BE2C (cell line): ENCODE results near the gene ST8SIA4.

ENCODE experiments used
- DNase-seq: peaks from one replicate; pipeline ENCODE4 v3.0.0-alpha.2; 2020
- H3K27me3 ChIP-seq: fragments of 250-450 bp; sonication (Bioruptor Pico); 2 replicates; pipeline ENCODE4 v1.5.1; 2020; ENCODE audit warnings: mild to moderate bottlenecking
- H3K36me3 ChIP-seq: fragments of 250-450 bp; sonication (Bioruptor Pico); 2 replicates; pipeline ENCODE4 v1.5.1; 2020; ENCODE audit warnings: mild to moderate bottlenecking
- H3K4me1 ChIP-seq: fragments of 250-450 bp; sonication (Bioruptor Pico); 2 replicates; pipeline ENCODE4 v1.5.1; 2020
- H3K4me3 ChIP-seq: 2 replicates; pipeline ENCODE4 v1.5.1; 2011; ENCODE audit warnings: low read depth, low read length
- H3K9me3 ChIP-seq: fragments of 250-450 bp; sonication (Bioruptor Pico); 2 replicates; pipeline ENCODE4 v1.5.1; 2020
- TF ChIP-seq, protein P1 (sequence below): IDR thresholded peaks from 2 replicates; pipeline ENCODE4 v1.5.1; 2012; ENCODE audit warnings: mild to moderate bottlenecking, low read depth, low read length

ST8SIA4 gene

DNA sequence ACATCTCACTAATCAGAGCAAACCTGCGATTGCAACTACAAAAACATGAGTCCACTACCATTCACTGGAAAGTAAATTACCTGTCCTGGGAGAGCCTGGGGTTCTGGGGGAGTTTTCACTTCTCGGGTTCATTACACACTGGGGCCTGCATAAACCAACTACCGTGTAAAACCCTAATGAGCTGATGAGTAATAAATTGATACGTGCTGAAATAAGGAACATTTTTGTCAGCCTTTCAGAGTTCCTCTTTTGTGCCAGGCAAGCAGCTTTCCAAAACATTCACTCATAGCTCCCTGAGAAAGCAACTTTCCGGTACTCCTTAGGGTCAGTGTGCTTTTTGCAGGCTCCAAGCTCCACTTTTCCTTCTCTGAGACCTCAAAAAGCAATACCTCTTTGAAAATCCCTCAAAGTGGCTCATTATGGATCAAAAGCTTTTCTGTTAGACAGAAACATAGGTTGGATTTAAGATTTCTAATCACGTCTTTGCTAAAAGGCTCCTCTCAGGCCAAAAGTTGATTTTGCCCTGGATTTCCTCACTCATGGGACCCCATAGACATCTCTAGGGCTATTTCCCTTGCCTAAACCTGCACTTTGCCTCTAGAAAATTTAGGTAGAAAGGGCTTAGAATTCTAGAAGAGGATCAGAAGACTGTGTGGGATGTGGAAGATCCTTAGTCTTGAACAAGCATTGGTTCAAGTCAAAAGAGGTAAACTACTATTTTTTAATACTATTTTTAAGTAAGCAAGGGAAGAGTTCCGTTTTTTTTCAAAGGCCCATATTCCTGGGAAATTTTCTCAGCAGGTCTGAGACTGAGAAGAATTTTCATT lies 74.8 kb downstream of the ST8SIA4 start:
- H3K36me3 ChIP-seq, result no peaks in the 10 kb centered on the region
- H3K4me3 ChIP-seq, result no peak overlapping the region
- no peaks in the 10 kb centered on the region; the same call in 1 of the 2 replicates for H3K4me1 ChIP-seq
- H3K9me3 ChIP-seq, result no peaks in the 10 kb centered on the region
- no peaks in the 10 kb centered on the region for H3K27me3 ChIP-seq
- DNase-seq, result no peak
- TF ChIP-seq, protein P1, sequence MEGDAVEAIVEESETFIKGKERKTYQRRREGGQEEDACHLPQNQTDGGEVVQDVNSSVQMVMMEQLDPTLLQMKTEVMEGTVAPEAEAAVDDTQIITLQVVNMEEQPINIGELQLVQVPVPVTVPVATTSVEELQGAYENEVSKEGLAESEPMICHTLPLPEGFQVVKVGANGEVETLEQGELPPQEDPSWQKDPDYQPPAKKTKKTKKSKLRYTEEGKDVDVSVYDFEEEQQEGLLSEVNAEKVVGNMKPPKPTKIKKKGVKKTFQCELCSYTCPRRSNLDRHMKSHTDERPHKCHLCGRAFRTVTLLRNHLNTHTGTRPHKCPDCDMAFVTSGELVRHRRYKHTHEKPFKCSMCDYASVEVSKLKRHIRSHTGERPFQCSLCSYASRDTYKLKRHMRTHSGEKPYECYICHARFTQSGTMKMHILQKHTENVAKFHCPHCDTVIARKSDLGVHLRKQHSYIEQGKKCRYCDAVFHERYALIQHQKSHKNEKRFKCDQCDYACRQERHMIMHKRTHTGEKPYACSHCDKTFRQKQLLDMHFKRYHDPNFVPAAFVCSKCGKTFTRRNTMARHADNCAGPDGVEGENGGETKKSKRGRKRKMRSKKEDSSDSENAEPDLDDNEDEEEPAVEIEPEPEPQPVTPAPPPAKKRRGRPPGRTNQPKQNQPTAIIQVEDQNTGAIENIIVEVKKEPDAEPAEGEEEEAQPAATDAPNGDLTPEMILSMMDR, result no peak

DNA sequence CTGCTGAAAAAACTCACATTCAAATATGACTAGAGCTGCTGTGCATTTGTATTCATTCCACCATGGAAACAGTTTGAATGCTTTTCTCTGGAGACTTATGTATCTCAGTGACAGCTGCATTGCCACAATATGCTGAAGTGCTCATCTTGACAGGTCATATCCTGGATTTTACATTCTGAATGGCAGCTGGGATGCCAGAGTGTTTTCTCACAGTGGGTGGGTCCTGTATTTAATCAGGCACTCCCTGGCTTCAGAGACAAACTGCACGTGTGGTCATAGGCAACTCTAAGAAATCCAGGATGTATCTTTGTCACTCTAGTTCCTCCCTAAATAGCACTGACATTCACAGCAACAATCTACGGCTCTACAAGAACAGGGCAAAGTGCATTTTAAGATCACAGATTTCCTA lies 75.6 kb downstream of the ST8SIA4 start:
- no peaks in the 10 kb centered on the region for H3K27me3 ChIP-seq
- no peaks in the 10 kb centered on the region for H3K9me3 ChIP-seq
- no peaks in the 10 kb centered on the region for H3K36me3 ChIP-seq
- DNase-seq, result peak; percentile 5
- TF ChIP-seq, protein P1, result no peak
- H3K4me1 ChIP-seq, result no peaks in the 10 kb centered on the region; the same call in 1 of the 2 replicates
- H3K4me3 ChIP-seq, result no peak overlapping the region

DNA sequence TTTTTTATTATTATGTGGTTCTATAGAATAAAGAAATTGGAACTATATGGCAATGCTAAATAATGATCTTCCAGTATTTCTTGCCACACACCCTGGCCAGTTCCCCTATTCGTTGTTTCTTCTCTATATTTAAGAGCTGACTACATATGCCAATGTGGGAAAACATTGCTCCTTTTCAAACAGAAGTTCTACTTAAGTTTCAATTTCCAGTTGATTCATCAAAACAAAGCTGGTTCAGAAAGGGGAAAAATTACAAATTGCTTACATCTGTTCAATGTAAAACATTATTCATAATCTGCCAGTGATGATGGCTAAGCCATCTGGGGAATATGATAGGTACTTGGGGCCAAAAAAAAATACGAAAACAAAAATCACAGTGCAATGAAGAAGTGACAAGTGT lies 76.9 kb downstream of the ST8SIA4 start:
- Histone ChIP-seq H3K4me3 (no peak overlapping the region), H3K36me3 (no peaks in the 10 kb centered on the region), H3K27me3 (no peaks in the 10 kb centered on the region), H3K4me1 (no peaks in the 10 kb centered on the region; the same call in 1 of the 2 replicates), H3K9me3 (no peaks in the 10 kb centered on the region)
- no peak for DNase-seq
- TF ChIP-seq, protein P1, result no peak

DNA sequence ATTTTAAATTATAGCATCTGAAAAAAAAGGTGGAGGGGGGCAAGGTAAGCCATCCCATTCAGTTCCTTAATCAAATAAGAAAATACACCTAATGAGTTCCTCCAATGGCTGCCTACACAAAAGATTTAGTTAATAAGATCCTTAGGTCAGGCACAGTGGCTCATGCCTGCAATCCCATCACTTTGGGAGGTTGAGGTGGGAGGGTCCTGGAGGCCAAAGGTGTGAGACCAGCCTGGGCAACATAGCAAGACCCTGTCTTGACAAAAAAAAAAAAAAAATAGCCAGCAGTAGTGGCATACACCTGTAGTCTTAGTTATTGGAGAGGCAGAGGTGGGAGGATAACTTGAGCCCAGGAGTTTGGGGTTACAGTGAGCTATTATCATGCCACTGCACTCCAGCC lies 78.4 kb downstream of the ST8SIA4 start:
- H3K36me3 ChIP-seq, result no peaks in the 10 kb centered on the region
- H3K27me3 ChIP-seq, result no peaks in the 10 kb centered on the region
- H3K4me1 ChIP-seq, result no peaks in the 10 kb centered on the region; the same call in 1 of the 2 replicates
- TF ChIP-seq, protein P1, result no peak
- no peaks in the 10 kb centered on the region for H3K9me3 ChIP-seq
- no peak for DNase-seq
- H3K4me3 ChIP-seq, result no peak overlapping the region

DNA sequence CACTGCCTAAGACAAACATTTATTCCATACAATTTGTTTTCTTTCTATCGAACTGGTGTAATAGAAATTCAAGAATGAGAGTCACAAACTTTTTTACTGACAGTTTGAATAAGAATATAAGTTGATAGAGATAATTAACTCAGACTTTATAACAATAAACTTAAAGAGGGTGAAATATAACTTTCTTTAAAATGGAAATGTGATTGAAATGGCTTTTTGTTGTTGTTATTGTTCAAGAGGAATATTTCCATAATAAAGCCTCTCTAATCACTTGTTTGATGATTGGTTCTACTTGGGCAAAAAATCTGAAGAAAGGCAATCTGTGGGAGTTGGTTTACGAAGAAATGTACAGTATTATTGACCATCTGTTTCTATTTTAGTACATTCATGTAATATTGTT lies 79.3 kb downstream of the ST8SIA4 start:
- no peaks in the 10 kb centered on the region for H3K36me3 ChIP-seq
- no peaks in the 10 kb centered on the region for H3K27me3 ChIP-seq
- no peak overlapping the region for H3K4me3 ChIP-seq
- H3K4me1 ChIP-seq, result no peaks in the 10 kb centered on the region; the same call in 1 of the 2 replicates
- TF ChIP-seq, protein P1, result no peak
- no peaks in the 10 kb centered on the region for H3K9me3 ChIP-seq
- DNase-seq, result no peak

DNA sequence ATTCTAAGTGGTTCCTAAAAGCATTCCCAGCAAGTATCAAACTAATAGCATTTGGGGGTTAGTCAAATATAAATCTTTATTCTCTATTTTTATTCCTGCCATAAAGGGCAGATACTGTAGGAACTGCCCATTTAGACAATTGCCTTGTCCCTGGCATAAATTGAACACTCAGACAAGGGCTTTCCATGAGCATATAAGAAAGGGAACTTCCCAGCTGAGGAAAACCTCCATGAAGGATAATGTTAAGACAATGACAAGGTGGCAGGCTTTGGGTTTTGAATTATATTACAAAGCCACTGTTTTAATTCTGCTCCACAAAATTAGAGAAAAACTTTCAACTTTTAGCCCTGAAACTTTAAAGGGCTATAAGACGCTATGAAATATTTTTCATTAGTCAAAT lies 81.3 kb downstream of the ST8SIA4 start:
- Histone ChIP-seq H3K4me1 (no peaks in the 10 kb centered on the region), H3K36me3 (no peaks in the 10 kb centered on the region), H3K27me3 (no peaks in the 10 kb centered on the region), H3K9me3 (no peaks in the 10 kb centered on the region), H3K4me3 (no peak overlapping the region)
- DNase-seq, result no peak
- TF ChIP-seq, protein P1, result no peak
